H9 (cell line): Measurements from ENCODE around the gene DOCK7. TPM values are rescaled to one million over a fixed set of nuclear protein-coding genes. Genes with fewer than 3 reads are reported as not detected.

ENCODE experiments used
- DNase-seq: peaks from one replicate; pipeline ENCODE4 v3.0.0-alpha.2; 2017
- H2AFZ ChIP-seq: one replicate; pipeline ENCODE4 v1.6.1; 2013; ENCODE audit warnings: mild to moderate bottlenecking, low read length, control low read depth, moderate library complexity
- H2AK5ac ChIP-seq: 2 replicates; pipeline ENCODE4 v1.6.1; 2013; ENCODE audit warnings: low read length, control low read depth, mixed read lengths; ENCODE audit not compliant: insufficient read length
- H2BK120ac ChIP-seq: one replicate; pipeline ENCODE4 v1.6.1; 2013; ENCODE audit warnings: low read depth, mild to moderate bottlenecking, low read length, control low read depth, inconsistent platforms; ENCODE audit not compliant: poor library complexity, severe bottlenecking
- H2BK12ac ChIP-seq: 2 replicates; pipeline ENCODE4 v1.6.1; 2013; ENCODE audit warnings: low read length, control low read depth, mixed read lengths, low read depth; ENCODE audit not compliant: insufficient read length
- H2BK15ac ChIP-seq: 2 replicates; pipeline ENCODE4 v1.6.1; 2013; ENCODE audit warnings: low read depth, low read length, control low read depth
- H2BK20ac ChIP-seq: one replicate; pipeline ENCODE4 v1.6.1; 2013; ENCODE audit warnings: low read depth, mild to moderate bottlenecking, low read length, control low read depth, inconsistent platforms; ENCODE audit not compliant: poor library complexity, severe bottlenecking
- H2BK5ac ChIP-seq: 2 replicates; pipeline ENCODE4 v1.6.1; 2013; ENCODE audit warnings: low read length, control low read depth, mixed read lengths; ENCODE audit not compliant: insufficient read length
- H3K14ac ChIP-seq: 2 replicates; pipeline ENCODE4 v1.6.1; 2013; ENCODE audit warnings: low read length, control low read depth; ENCODE audit not compliant: insufficient read depth
- H3K18ac ChIP-seq: 2 replicates; pipeline ENCODE4 v1.6.1; 2013; ENCODE audit warnings: low read depth, mild to moderate bottlenecking, mixed read lengths, low read length, control low read depth; ENCODE audit not compliant: insufficient read length
- H3K23ac ChIP-seq: 2 replicates; pipeline ENCODE4 v1.6.1; 2013; ENCODE audit warnings: low read length, control low read depth, mixed read lengths, low read depth; ENCODE audit not compliant: insufficient read length
- H3K23me2 ChIP-seq: 2 replicates; pipeline ENCODE4 v1.6.1; 2013; ENCODE audit warnings: low read depth, mild to moderate bottlenecking, mixed read lengths, low read length, control low read depth; ENCODE audit not compliant: insufficient read length, poor library complexity, severe bottlenecking
- H3K27ac ChIP-seq: 2 replicates; pipeline ENCODE4 v1.5.1; 2013; ENCODE audit warnings: low read length, control low read depth, mixed read lengths, low read depth; ENCODE audit not compliant: insufficient read length
- H3K27me3 ChIP-seq: 2 replicates; pipeline ENCODE4 v1.6.1; 2013; ENCODE audit warnings: low read length, control low read depth, inconsistent platforms; ENCODE audit not compliant: insufficient read depth
- H3K4ac ChIP-seq: 2 replicates; pipeline ENCODE4 v1.6.1; 2013; ENCODE audit warnings: low read depth, mild to moderate bottlenecking, control low read depth, inconsistent platforms, low read length, moderate library complexity
- H3K4me1 ChIP-seq: 2 replicates; pipeline ENCODE4 v1.6.1; 2013; ENCODE audit warnings: low read length, control low read depth, inconsistent platforms; ENCODE audit not compliant: insufficient read depth
- H3K4me2 ChIP-seq: 2 replicates; pipeline ENCODE4 v1.6.1; 2013; ENCODE audit warnings: low read length, control low read depth, mixed read lengths; ENCODE audit not compliant: insufficient read length, insufficient read depth
- H3K56ac ChIP-seq: 2 replicates; pipeline ENCODE4 v1.6.1; 2013; ENCODE audit warnings: low read depth, mild to moderate bottlenecking, mixed read lengths, low read length, control low read depth; ENCODE audit not compliant: insufficient read length
- H3K79me1 ChIP-seq: 2 replicates; pipeline ENCODE4 v1.6.1; 2013; ENCODE audit warnings: low read depth, mild to moderate bottlenecking, moderate library complexity, low read length, control low read depth, inconsistent platforms; ENCODE audit not compliant: insufficient read depth, poor library complexity, severe bottlenecking
- H3K79me2 ChIP-seq: 2 replicates; pipeline ENCODE4 v1.6.1; 2013; ENCODE audit warnings: low read length, control low read depth, inconsistent platforms; ENCODE audit not compliant: insufficient read depth
- H3K9ac ChIP-seq: 2 replicates; pipeline ENCODE4 v1.6.1; 2013; ENCODE audit warnings: low read length, control low read depth, mixed read lengths; ENCODE audit not compliant: insufficient read length; ENCODE audit errors: extremely low read depth
- H3K9me3 ChIP-seq: one replicate; pipeline ENCODE4 v1.6.1; 2013; ENCODE audit warnings: low read depth, low read length, inconsistent platforms; ENCODE audit not compliant: control insufficient read depth
- H3T11ph ChIP-seq: one replicate; pipeline ENCODE4 v1.6.1; 2013; ENCODE audit warnings: mild to moderate bottlenecking, low read length, control low read depth, inconsistent platforms
- H4K20me1 ChIP-seq: one replicate; pipeline ENCODE4 v1.6.1; 2013; ENCODE audit not compliant: control insufficient read depth, insufficient read length, insufficient read depth
- H4K5ac ChIP-seq: 2 replicates; pipeline ENCODE4 v1.6.1; 2013; ENCODE audit warnings: low read depth, mild to moderate bottlenecking, mixed read lengths, low read length, control low read depth; ENCODE audit not compliant: insufficient read length
- H4K8ac ChIP-seq: replicated peaks from 2 replicates; pipeline ENCODE4 v1.6.1; 2013; ENCODE audit warnings: low read length, control low read depth, mixed read lengths, low read depth; ENCODE audit not compliant: insufficient read length
- H4K91ac ChIP-seq: 2 replicates; pipeline ENCODE4 v1.6.1; 2013; ENCODE audit warnings: low read depth, mild to moderate bottlenecking, moderate library complexity, mixed read lengths, low read length, control low read depth; ENCODE audit not compliant: insufficient read length
- H3K27ac Mint-ChIP-seq, 3 experiments: 2 replicates in 2 of 3; 3 replicates in 1 of 3; pipeline ENCODE4 v1.8.0; 2020 to 2021; ENCODE audit warnings: mixed read lengths in 3 of 3, mild to moderate bottlenecking in 1 of 3, moderate library complexity in 1 of 3
- H3K27me3 Mint-ChIP-seq: 2 replicates; pipeline ENCODE4 v1.8.0; 2021; ENCODE audit warnings: low read depth, mild to moderate bottlenecking, moderate library complexity, mixed read lengths
- H3K36me3 Mint-ChIP-seq, 3 experiments: 2 replicates in 2 of 3; 3 replicates in 1 of 3; pipeline ENCODE4 v1.8.0; 2020 to 2021; ENCODE audit warnings: low read depth in 3 of 3, mixed read lengths in 3 of 3; ENCODE audit not compliant: insufficient read depth in 1 of 3
- H3K4me1 Mint-ChIP-seq, 2 experiments: 2 replicates each; pipeline ENCODE4 v1.8.0; 2020; ENCODE audit warnings: mixed read lengths in 2 of 2
- H3K4me3 Mint-ChIP-seq, 2 experiments: 2 replicates in 1 of 2; 3 replicates in 1 of 2; pipeline ENCODE4 v1.8.0; 2020 to 2021; ENCODE audit warnings: mild to moderate bottlenecking in 2 of 2, mixed read lengths in 2 of 2, moderate library complexity in 1 of 2
- H3K9me3 Mint-ChIP-seq, 2 experiments: 2 replicates in 1 of 2; 3 replicates in 1 of 2; pipeline ENCODE4 v1.8.0; 2020; ENCODE audit warnings: mild to moderate bottlenecking in 2 of 2, mixed read lengths in 2 of 2, moderate library complexity in 1 of 2
- CTCF ChIP-seq: fragments of 200-600 bp; sonication (generic); conservative IDR thresholded peaks from 3 replicates; pipeline ENCODE4 v1.8.0; 2021; ENCODE audit warnings: antibody characterized with exemption, mild to moderate bottlenecking
- WGBS: extraction: QIAGEN DNeasy Blood & Tissue Kit; methylation state at CpG from one replicate; pipeline ENCODE4 v1.1.7; 2013; ENCODE audit warnings: missing lambda C conversion rate, low lambda C conversion rate, mixed read lengths; ENCODE audit not compliant: insufficient read length; ENCODE audit errors: extremely low coverage; 5-methylcytosine and 5-hydroxymethylcytosine counted together
- total RNA-seq: library from RNA; stranded (reverse); gene quantifications from 2 replicates; pipeline ENCODE4 v1.2.1, GENCODE V29; 2021

DOCK7 gene
- total RNA-seq, 1 experiment from 2014 or later: 36.8 TPM

GRCh38 chr1:62712336-62713243, 24.4 kb upstream of the DOCK7 start:
- H3K4me1 Mint-ChIP-seq: peaks cover 0 to 8% of the 10 kb centered on the region in 2 experiments; a peak in 2 of 4 replicates
- H3K4me3 Mint-ChIP-seq: no peak overlapping the region
- no peaks in the 10 kb centered on the region for H3K27me3 ChIP-seq
- no peaks in the 10 kb centered on the region for H3K9me3 ChIP-seq
- no peak overlapping the region for H3K23ac ChIP-seq
- no peak overlapping the region for H4K5ac ChIP-seq
- H3K9ac ChIP-seq: no peak overlapping the region
- H3K4me2 ChIP-seq: no peak overlapping the region
- no peak overlapping the region for H3K4ac ChIP-seq
- H4K91ac ChIP-seq: no peak overlapping the region
- no peak overlapping the region for H3K18ac ChIP-seq
- H4K20me1 ChIP-seq: no peaks in the 10 kb centered on the region
- no peak overlapping the region for H2BK5ac ChIP-seq
- no peak for TF ChIP-seq CTCF
- H3K27ac Mint-ChIP-seq: no peak overlapping the region; a peak in 1 of 7 replicates
- no peaks in the 10 kb centered on the region for H3K27me3 Mint-ChIP-seq
- H3T11ph ChIP-seq: no peak overlapping the region
- no peak for DNase-seq
- no peak overlapping the region for H4K8ac ChIP-seq
- H3K4me1 ChIP-seq: no peaks in the 10 kb centered on the region
- no peak overlapping the region for H3K56ac ChIP-seq
- H2AFZ ChIP-seq: no peak overlapping the region
- no peak overlapping the region for H2BK12ac ChIP-seq
- no peak overlapping the region for H2BK20ac ChIP-seq
- no peak overlapping the region for H3K27ac ChIP-seq
- no CpG with 5 or more reads among the region's 3 CpGs for WGBS
- no peak overlapping the region for H2BK15ac ChIP-seq
- H3K79me2 ChIP-seq: no peaks in the 10 kb centered on the region
- no peaks in the 10 kb centered on the region for H3K23me2 ChIP-seq
- H3K9me3 Mint-ChIP-seq: no peaks in the 10 kb centered on the region
- peaks cover 0 to 2% (median 0%) of the 10 kb centered on the region in 3 experiments; a peak in 3 of 7 replicates for H3K36me3 Mint-ChIP-seq
- no peaks in the 10 kb centered on the region for H3K79me1 ChIP-seq
- no peak overlapping the region for H3K14ac ChIP-seq
- H2AK5ac ChIP-seq: no peak overlapping the region
- no peak overlapping the region for H2BK120ac ChIP-seq
